Caco-2 (cell line): ENCODE data around the gene ZNF100. TPM values are rescaled to one million over a fixed set of nuclear protein-coding genes. Genes with fewer than 3 reads are reported as not detected.
A peak's percentile ranks its signal among the peaks of the same experiment; 100 is the strongest.
"Not testable (repeated sequence)": the region's sequence is repeated elsewhere in the genome, so short reads cannot be mapped to it uniquely, and the experiment has no call there.

Experiments
- Bru-seq: library from RNA; stranded (reverse); fragments of 400-500 nt; gene quantifications from one replicate; lab custom pipeline; 2021; lab: Mats Ljungman, UMichigan
- BruChase-seq, 2 experiments: library from RNA; stranded (reverse); fragments of 400-500 nt; gene quantifications; one replicate each; lab custom pipeline; 2021; lab: Mats Ljungman, UMichigan
- BruUV-seq: library from RNA; stranded (reverse); fragments of 400-500 nt; replicated peaks from 2 replicates; lab custom pipeline; 2021; lab: Mats Ljungman, UMichigan
- CTCF ChIA-PET: fragments of 300-600 bp; sonication (Branson Sonifier 250); formaldehyde crosslinking; loops from one replicate; lab custom pipeline; 2022; ENCODE audit warnings: antibody characterized with exemption; lab: Charles Lee
- POLR2A ChIA-PET: fragments of 300-600 bp; sonication (Branson Sonifier 250); formaldehyde crosslinking; loops from one replicate; lab custom pipeline; 2022; ENCODE audit warnings: antibody characterized with exemption; lab: Charles Lee
- DNase-seq, 2 experiments: peaks; one replicate each; pipeline versions ENCODE4 v3.0.0 to v3.0.0-alpha.2; 2020 to 2022
- H3K27me3 ChIP-seq: replicated peaks from 2 replicates; pipeline ENCODE4 v1.6.0; 2011; ENCODE audit warnings: low read length; ENCODE audit not compliant: control insufficient read depth, insufficient read depth
- H3K36me3 ChIP-seq: 2 replicates; pipeline ENCODE4 v1.5.1; 2011; ENCODE audit warnings: low read length; ENCODE audit not compliant: control insufficient read depth, insufficient read depth
- H3K4me1 ChIP-seq: fragments of 250-450 bp; sonication (Bioruptor Pico); 2 replicates; pipeline ENCODE4 v1.5.1; 2020; ENCODE audit warnings: mild to moderate bottlenecking
- H3K4me3 ChIP-seq: 2 replicates; pipeline ENCODE4 v1.5.1; 2011; ENCODE audit warnings: low read depth, mild to moderate bottlenecking, control low read depth, low read length
- H3K9me3 ChIP-seq: fragments of 250-450 bp; sonication (Bioruptor Pico); 2 replicates; pipeline ENCODE4 v1.5.1; 2020; ENCODE audit warnings: mild to moderate bottlenecking, moderate library complexity
- H3K27ac Mint-ChIP-seq: one replicate; pipeline ENCODE4 v1.8.0; 2022; ENCODE audit warnings: mixed read lengths; ENCODE audit not compliant: unreplicated experiment
- H3K27me3 Mint-ChIP-seq: one replicate; pipeline ENCODE4 v1.8.0; 2022; ENCODE audit warnings: mixed read lengths; ENCODE audit not compliant: insufficient read depth, unreplicated experiment
- H3K36me3 Mint-ChIP-seq: one replicate; pipeline ENCODE4 v1.8.0; 2022; ENCODE audit warnings: mild to moderate bottlenecking, mixed read lengths; ENCODE audit not compliant: insufficient read depth, unreplicated experiment
- H3K4me1 Mint-ChIP-seq: one replicate; pipeline ENCODE4 v1.8.0; 2022; ENCODE audit warnings: low read depth, mixed read lengths; ENCODE audit not compliant: unreplicated experiment
- H3K4me3 Mint-ChIP-seq: one replicate; pipeline ENCODE4 v1.8.0; 2022; ENCODE audit warnings: mild to moderate bottlenecking, moderate library complexity, mixed read lengths; ENCODE audit not compliant: unreplicated experiment
- H3K9me3 Mint-ChIP-seq: one replicate; pipeline ENCODE4 v1.8.0; 2022; ENCODE audit warnings: mixed read lengths; ENCODE audit not compliant: unreplicated experiment
- intact Hi-C: fragments of 100-400 bp; cut with micrococcal nuclease; formaldehyde crosslinking; loops from one replicate; pipeline ENCODE4 v1.10.0; 2022; ENCODE audit not compliant: unreplicated experiment
- long read RNA-seq: library from polyadenylated mRNA; stranded (forward); transcript quantifications from one replicate; pipeline ENCODE4 v2.0.0, GENCODE V29; 2022
- total RNA-seq: library from RNA; stranded (reverse); gene quantifications from 2 replicates; pipeline ENCODE4 v1.2.3, GENCODE V29; 2022
- TF ChIP-seq, protein P1 (sequence below), 2 experiments: fragments of 200-600 bp in 1 of 2; IDR thresholded peaks; 1 replicate in 1 of 2; 2 replicates in 1 of 2; pipeline versions ENCODE4 v1.5.1 to v1.8.0; 2011 to 2022; ENCODE audit warnings: antibody characterized with exemption in 1 of 2, control low read depth in 1 of 2, inconsistent platforms in 1 of 2, low read depth in 1 of 2, low read length in 1 of 2, mild to moderate bottlenecking in 1 of 2, moderate library complexity in 1 of 2; ENCODE audit not compliant: insufficient read depth in 1 of 2, severe bottlenecking in 1 of 2, unreplicated experiment in 1 of 2

ZNF100 gene
- total RNA-seq = 12.1 and 13.9 TPM in 2 replicates
- Bru-seq, nascent RNA = percentile 83 among the genes with signal in this experiment
- percentile 87 among the genes with signal in this experiment for BruChase-seq, experiment 1, labeled RNA remaining after a 2-hour chase
- BruChase-seq, experiment 2, labeled RNA remaining after a 6-hour chase = percentile 75 among the genes with signal in this experiment
- long read RNA-seq, partial matches to known transcripts = 1 of 8 reads
- long read RNA-seq, other reads (novel, unspliced or antisense) = 7 of 8 reads

DNA sequence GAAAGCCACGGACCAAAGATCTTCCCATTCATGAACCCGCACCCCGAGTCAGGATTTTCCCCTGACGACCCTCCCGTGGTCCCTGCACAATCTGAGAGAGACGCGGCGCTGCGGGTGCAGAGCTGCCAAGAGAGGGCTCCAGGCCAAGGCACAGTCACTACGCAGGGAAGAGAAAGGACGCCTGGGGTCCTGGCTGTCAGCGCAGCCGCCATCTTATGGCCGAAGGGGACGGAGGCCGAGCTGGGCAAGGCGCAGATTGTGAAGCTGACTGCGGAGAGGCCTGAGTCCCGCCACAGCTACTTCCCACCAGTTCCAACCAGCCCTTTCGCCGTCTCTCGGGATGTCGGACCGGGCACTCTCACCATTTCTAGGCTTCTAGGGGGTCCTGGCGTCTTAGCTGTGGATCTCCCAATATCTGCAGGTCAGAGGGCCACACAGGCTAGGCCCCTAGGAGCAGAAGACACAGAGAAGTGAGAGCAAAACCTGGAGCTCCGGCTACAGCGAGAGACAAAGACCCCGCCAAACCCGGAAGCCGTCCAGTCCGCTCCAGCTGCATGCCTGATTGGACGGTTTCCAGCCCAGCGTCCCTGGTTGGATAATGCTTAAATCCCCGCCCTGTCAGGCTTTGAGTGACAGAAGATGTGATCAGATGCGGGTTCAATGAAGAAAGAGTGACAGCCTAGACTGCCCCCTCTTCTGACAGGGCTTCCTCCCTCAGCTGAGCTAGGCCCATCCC is at the start of gene ZNF100:
Gene ZNF100, minus strand, starts transcription at position 515 of the 736 bp plus-strand sequence. Its CDS starts 150 bp downstream, at position 365.
- Mint-ChIP-seq H3K27ac (peak within 1 kb of the TSS; percentile 97), H3K4me1 (no peaks in the 10 kb centered on the region), H3K9me3 (no peaks in the 10 kb centered on the region), H3K36me3 (peaks cover 43% of the 10 kb centered on the region), H3K4me3 (peak within 1 kb of the TSS; percentile 95), H3K27me3 (no peaks in the 10 kb centered on the region)
- Histone ChIP-seq H3K36me3 (no peaks in the 10 kb centered on the region), H3K4me1 (no peaks in the 10 kb centered on the region), H3K27me3 (no peaks in the 10 kb centered on the region), H3K9me3 (no peaks in the 10 kb centered on the region), H3K4me3 (peak within 1 kb of the TSS; percentile 71)
- TF ChIP-seq, protein P1, sequence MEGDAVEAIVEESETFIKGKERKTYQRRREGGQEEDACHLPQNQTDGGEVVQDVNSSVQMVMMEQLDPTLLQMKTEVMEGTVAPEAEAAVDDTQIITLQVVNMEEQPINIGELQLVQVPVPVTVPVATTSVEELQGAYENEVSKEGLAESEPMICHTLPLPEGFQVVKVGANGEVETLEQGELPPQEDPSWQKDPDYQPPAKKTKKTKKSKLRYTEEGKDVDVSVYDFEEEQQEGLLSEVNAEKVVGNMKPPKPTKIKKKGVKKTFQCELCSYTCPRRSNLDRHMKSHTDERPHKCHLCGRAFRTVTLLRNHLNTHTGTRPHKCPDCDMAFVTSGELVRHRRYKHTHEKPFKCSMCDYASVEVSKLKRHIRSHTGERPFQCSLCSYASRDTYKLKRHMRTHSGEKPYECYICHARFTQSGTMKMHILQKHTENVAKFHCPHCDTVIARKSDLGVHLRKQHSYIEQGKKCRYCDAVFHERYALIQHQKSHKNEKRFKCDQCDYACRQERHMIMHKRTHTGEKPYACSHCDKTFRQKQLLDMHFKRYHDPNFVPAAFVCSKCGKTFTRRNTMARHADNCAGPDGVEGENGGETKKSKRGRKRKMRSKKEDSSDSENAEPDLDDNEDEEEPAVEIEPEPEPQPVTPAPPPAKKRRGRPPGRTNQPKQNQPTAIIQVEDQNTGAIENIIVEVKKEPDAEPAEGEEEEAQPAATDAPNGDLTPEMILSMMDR (IDR thresholded peaks at IDR 0.05; ENCODE audit: insufficient read depth in 1 of 2, low read depth in 1 of 2, low read length in 1 of 2, severe bottlenecking in 1 of 2, unreplicated experiment in 1 of 2) = no peak
- ChIA-PET POLR2A (interaction anchor here (0.6 kb wide), 1 partner anchor 12 kb away, joined by 3 read pairs; no protein-coding TSS in a partner anchor), CTCF (interaction anchor here (0.6 kb wide), 1 partner anchor 32 kb away, joined by 3 read pairs; no protein-coding TSS in a partner anchor)
- intact Hi-C loops = no loop called here
- BruUV-seq = TSS peak; percentile 26
- DNase-seq = peak; percentile 86 to 89

DNA sequence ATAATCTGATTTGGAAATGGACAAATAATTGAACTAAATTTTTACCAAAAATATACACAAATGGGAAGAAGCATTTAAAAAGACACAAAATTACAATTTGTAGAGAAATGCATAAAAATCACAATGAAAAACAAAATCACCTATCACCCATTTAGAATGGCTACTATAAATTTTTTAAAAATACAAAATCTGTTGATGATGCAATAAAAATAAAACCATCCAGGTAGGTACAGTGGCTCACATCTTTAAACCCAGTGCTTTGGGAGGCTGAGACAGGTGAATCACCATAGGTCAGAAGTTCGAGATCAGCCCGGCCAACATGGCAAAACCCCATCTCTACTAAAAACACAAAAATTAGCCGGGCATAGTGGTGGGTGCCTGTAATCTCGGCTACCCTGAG is 45.1 kb upstream of the ZNF100 start:
- intact Hi-C loops = no loop called here
- no peaks in the 10 kb centered on the region for H3K4me1 Mint-ChIP-seq
- no TSS peak for BruUV-seq
- H3K9me3 ChIP-seq = 0 out of 2 replicates have a peak, but pooled peaks cover 3% of the 10 kb centered on the region
- H3K4me3 ChIP-seq = no peak overlapping the region
- TF ChIP-seq, protein P1 (IDR thresholded peaks at IDR 0.05; ENCODE audit: insufficient read depth in 1 of 2, low read depth in 1 of 2, low read length in 1 of 2, severe bottlenecking in 1 of 2, unreplicated experiment in 1 of 2) = no peak
- H3K36me3 ChIP-seq = no peaks in the 10 kb centered on the region
- H3K9me3 Mint-ChIP-seq = peaks cover 22% of the 10 kb centered on the region
- no peak overlapping the region for H3K4me3 Mint-ChIP-seq
- no peak for DNase-seq
- H3K36me3 Mint-ChIP-seq = no peaks in the 10 kb centered on the region
- POLR2A ChIA-PET = no interaction called here
- H3K4me1 ChIP-seq = no peaks in the 10 kb centered on the region
- no peaks in the 10 kb centered on the region for H3K27me3 ChIP-seq
- no peaks in the 10 kb centered on the region for H3K27me3 Mint-ChIP-seq
- H3K27ac Mint-ChIP-seq = no peak overlapping the region
- CTCF ChIA-PET = no interaction called here

DNA sequence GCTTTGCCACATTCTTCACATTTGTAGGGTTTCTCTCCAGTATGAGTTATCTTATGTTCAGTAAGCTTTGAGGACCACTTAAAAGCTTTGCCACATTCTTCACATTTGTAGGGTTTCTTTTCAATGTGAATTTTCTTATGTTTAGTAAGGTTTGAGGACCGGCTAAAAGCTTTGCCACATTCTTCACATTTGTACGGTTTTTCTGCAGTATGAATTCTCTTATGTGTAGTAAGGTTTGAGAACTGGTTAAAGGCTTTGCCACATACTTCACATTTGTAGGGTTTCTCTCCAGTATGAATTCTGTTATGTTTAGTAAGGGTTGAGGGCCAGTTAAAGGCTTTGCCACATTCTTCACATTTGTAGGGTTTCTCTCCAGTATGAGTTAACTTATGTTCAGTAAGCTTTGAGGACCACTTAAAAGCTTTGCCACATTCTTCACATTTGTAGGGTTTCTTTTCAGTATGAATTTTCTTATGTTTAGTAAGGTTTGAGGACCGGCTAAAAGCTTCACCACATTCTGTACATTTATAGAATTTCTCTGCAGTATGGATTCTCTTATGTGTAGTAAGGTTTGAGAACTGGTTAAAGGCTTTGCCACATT is 41.1 kb upstream of the ZNF100 start:
- CTCF ChIA-PET, H3K4me3 ChIP-seq, H3K36me3 ChIP-seq, H3K4me3 Mint-ChIP-seq, H3K4me1 Mint-ChIP-seq, DNase-seq, H3K4me1 ChIP-seq, H3K27ac Mint-ChIP-seq, BruUV-seq, POLR2A ChIA-PET, H3K9me3 ChIP-seq, intact Hi-C loops, H3K27me3 ChIP-seq, H3K27me3 Mint-ChIP-seq, H3K36me3 Mint-ChIP-seq: not testable (repeated sequence)
- peaks cover 22% of the 10 kb centered on the region for H3K9me3 Mint-ChIP-seq
